ENCODE measurements around the gene PDE3A.
A peak's percentile ranks its signal among the peaks of the same experiment; 100 is the strongest.
"Not testable (repeated sequence)": the region's sequence is repeated elsewhere in the genome, so short reads cannot be mapped to it uniquely, and the experiment has no call there.

PDE3A gene

DNA sequence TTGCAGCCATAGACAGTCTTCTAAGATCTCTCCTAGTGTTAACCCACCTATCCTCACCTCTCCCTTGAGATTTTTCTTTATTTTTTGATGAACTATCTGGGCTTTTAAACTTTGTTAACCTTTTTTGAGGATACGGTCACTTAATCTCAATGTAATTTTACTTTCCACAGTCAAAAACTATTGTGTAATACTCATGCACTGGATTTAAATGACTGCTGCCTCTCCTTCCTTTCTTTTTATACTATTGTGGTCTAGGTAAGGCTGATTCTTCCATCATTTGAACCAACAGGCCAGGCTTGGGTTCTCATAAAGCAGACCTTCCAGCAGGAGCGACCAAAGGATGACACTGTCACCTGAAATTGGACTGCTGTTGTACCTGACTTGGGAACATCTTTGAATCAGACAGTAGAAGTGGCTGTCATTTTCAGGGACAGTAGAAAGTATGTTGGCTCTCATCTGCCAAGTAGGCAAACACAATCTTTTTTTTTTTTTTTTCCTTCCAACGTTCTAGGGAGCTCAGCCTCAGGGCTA lies 689 bp upstream of the PDE3A start:
- peak overlapping the region; percentile 51 for H3K4me3 Mint-ChIP-seq
- no peaks in the 10 kb centered on the region for H3K36me3 Mint-ChIP-seq (ENCODE audit: low read depth)
- no peak overlapping the region for H3K27ac Mint-ChIP-seq
- H3K27me3 Mint-ChIP-seq = peaks cover 50% of the 10 kb centered on the region
- ATAC-seq (no peak), DNase-seq (no peak)
- no peaks in the 10 kb centered on the region for H3K9me3 Mint-ChIP-seq
- H3K4me1 Mint-ChIP-seq = peaks cover 15% of the 10 kb centered on the region

GRCh38 chr12:20368651-20369304 lies 441 bp downstream of the PDE3A start:
- H3K4me3 Mint-ChIP-seq = peak overlapping the region; percentile 70
- no peaks in the 10 kb centered on the region for H3K36me3 Mint-ChIP-seq (ENCODE audit: low read depth)
- no peak overlapping the region for H3K27ac Mint-ChIP-seq
- ATAC-seq (peak; percentile 10), DNase-seq (no peak)
- peaks cover 15% of the 10 kb centered on the region for H3K4me1 Mint-ChIP-seq
- no peaks in the 10 kb centered on the region for H3K9me3 Mint-ChIP-seq
- H3K27me3 Mint-ChIP-seq = peaks cover 51% of the 10 kb centered on the region

- DNase-seq (peak; percentile 4), ATAC-seq (peak; percentile 48)
- peaks cover 15% of the 10 kb centered on the region for H3K4me1 Mint-ChIP-seq
- no peak overlapping the region for H3K27ac Mint-ChIP-seq
- peak overlapping the region; percentile 29 for H3K4me3 Mint-ChIP-seq
- H3K9me3 Mint-ChIP-seq = no peaks in the 10 kb centered on the region
- H3K27me3 Mint-ChIP-seq = peaks cover 53% of the 10 kb centered on the region
- H3K36me3 Mint-ChIP-seq (ENCODE audit: low read depth) = no peaks in the 10 kb centered on the region
Observed at GRCh38 chr12:20369305-20370013, 1.1 kb downstream of the PDE3A start.

GRCh38 chr12:20370014-20370386 lies 1.7 kb downstream of the PDE3A start:
- no peak for ATAC-seq
- Mint-ChIP-seq H3K27me3 (peaks cover 51% of the 10 kb centered on the region), H3K27ac (no peak overlapping the region), H3K4me3 (no peak overlapping the region), H3K36me3 (ENCODE audit: low read depth) (no peaks in the 10 kb centered on the region), H3K9me3 (no peaks in the 10 kb centered on the region), H3K4me1 (peaks cover 15% of the 10 kb centered on the region)
- DNase-seq = no peak

DNA sequence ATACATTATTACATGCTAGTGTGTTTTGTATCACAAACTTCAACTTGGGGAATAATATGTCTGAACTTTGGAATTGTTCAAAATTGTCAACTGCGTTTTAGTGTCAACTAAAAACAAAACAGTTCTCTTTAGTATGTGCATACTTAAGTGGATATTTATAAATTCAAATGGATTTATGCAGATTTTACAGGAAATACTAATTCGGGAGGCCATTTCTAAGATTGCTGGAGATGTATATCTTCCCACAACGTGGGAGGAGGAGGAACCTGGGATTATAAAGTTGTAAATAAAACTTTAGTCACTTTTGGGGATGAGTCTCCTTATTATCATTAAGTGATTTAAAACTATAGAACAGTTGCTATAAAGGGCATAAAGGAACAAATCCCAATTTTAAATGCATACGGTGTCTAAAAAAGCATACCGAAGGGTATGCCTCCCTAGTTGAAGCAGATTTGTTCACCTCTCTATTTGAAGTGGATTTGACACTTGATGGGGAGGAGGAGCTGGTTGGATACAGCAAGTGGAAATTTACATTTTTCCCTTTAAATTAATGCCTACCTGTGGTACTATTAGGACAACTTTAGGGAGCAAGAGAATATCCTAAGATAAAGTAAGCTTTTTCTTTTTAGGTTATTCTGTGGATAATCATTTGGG lies 2.7 kb downstream of the PDE3A start:
- ATAC-seq = no peak
- H3K36me3 Mint-ChIP-seq (ENCODE audit: low read depth) = no peaks in the 10 kb centered on the region
- no peak overlapping the region for H3K27ac Mint-ChIP-seq
- no peaks in the 10 kb centered on the region for H3K9me3 Mint-ChIP-seq
- H3K4me1 Mint-ChIP-seq = peaks cover 15% of the 10 kb centered on the region
- no peak overlapping the region for H3K4me3 Mint-ChIP-seq
- no peak for DNase-seq
- H3K27me3 Mint-ChIP-seq = peaks cover 51% of the 10 kb centered on the region

GRCh38 chr12:20372326-20373096 lies 4.2 kb downstream of the PDE3A start:
- DNase-seq = no peak
- H3K27me3 Mint-ChIP-seq = peaks cover 42% of the 10 kb centered on the region
- no peak overlapping the region for H3K27ac Mint-ChIP-seq
- peaks cover 15% of the 10 kb centered on the region for H3K4me1 Mint-ChIP-seq
- no peaks in the 10 kb centered on the region for H3K36me3 Mint-ChIP-seq (ENCODE audit: low read depth)
- no peak for ATAC-seq
- no peaks in the 10 kb centered on the region for H3K9me3 Mint-ChIP-seq
- H3K4me3 Mint-ChIP-seq = no peak overlapping the region

- no peak overlapping the region for H3K4me3 Mint-ChIP-seq
- H3K27me3 Mint-ChIP-seq = peaks cover 31% of the 10 kb centered on the region
- no peak for ATAC-seq
Observed at GRCh38 chr12:20374795-20375194, 6.5 kb downstream of the PDE3A start.

DNA sequence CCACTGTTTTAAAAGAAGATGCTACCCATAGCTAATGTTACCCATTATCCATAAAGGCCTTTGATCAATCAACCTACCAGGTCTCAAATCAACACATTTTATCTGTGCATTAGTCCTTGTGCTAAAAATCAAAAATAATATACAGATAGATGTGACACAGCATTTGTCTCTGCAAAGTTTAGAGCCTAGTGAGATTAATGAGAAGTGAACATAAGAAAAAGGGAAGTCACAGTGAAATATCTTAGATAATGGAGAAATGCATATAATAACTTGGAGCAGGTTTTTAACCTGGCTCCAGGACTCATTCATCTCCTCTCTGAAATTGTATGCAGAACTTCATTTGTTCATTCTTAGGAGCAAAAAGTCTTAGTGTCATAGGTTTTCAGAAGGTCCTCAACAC lies 7.2 kb downstream of the PDE3A start:
- Mint-ChIP-seq H3K36me3 (ENCODE audit: low read depth) (no peaks in the 10 kb centered on the region), H3K27me3 (peaks cover 23% of the 10 kb centered on the region), H3K27ac (no peak overlapping the region), H3K4me3 (no peak overlapping the region), H3K9me3 (no peaks in the 10 kb centered on the region), H3K4me1 (no peaks in the 10 kb centered on the region)
- ATAC-seq (no peak), DNase-seq (no peak)

More at GRCh38 chr12:20374795-20375194, 6.5 kb downstream of the PDE3A start:
- no peak for DNase-seq
- H3K36me3 Mint-ChIP-seq (ENCODE audit: low read depth) = no peaks in the 10 kb centered on the region
- no peak overlapping the region for H3K27ac Mint-ChIP-seq
- peaks cover 6% of the 10 kb centered on the region for H3K4me1 Mint-ChIP-seq
- H3K9me3 Mint-ChIP-seq = no peaks in the 10 kb centered on the region

DNA sequence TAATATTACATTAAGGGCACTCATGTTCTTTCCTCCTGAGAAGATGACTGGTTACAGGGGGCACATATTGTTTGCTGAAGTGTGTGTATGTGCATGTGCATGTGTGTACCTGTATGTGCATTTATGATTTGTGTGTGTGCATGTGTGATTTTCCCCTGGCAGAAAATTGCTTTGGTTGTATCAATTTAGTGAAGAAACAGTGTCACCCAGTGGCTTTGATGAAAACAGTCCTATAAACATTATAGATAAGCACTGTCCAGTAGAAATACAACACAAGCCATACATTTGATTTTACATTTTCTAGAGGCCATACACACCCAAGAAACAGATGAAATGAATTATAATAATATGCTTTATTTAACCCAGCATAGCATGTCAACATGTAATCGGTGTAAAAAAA lies 8.6 kb downstream of the PDE3A start:
- H3K27me3 Mint-ChIP-seq = peaks cover 11% of the 10 kb centered on the region
- H3K4me3 Mint-ChIP-seq = no peak overlapping the region
- H3K9me3 Mint-ChIP-seq = no peaks in the 10 kb centered on the region
- no peaks in the 10 kb centered on the region for H3K4me1 Mint-ChIP-seq
- no peaks in the 10 kb centered on the region for H3K36me3 Mint-ChIP-seq (ENCODE audit: low read depth)
- DNase-seq = no peak
- no peak overlapping the region for H3K27ac Mint-ChIP-seq
- ATAC-seq = no peak

GRCh38 chr12:20377750-20378149 lies 9.4 kb downstream of the PDE3A start:
- ATAC-seq (no peak), DNase-seq (no peak)
- H3K9me3 Mint-ChIP-seq = no peaks in the 10 kb centered on the region
- H3K27me3 Mint-ChIP-seq = peaks cover 8% of the 10 kb centered on the region
- H3K4me1 Mint-ChIP-seq = no peaks in the 10 kb centered on the region
- H3K36me3 Mint-ChIP-seq (ENCODE audit: low read depth) = no peaks in the 10 kb centered on the region
- H3K4me3 Mint-ChIP-seq = no peak overlapping the region
- no peak overlapping the region for H3K27ac Mint-ChIP-seq

GRCh38 chr12:20382117-20382516 lies 13.8 kb downstream of the PDE3A start:
- Mint-ChIP-seq H3K27ac (no peak overlapping the region), H3K4me3 (no peak overlapping the region), H3K9me3 (peaks cover 4% of the 10 kb centered on the region), H3K36me3 (ENCODE audit: low read depth) (no peaks in the 10 kb centered on the region), H3K4me1 (no peaks in the 10 kb centered on the region), H3K27me3 (peaks cover 5% of the 10 kb centered on the region)
- DNase-seq (no peak), ATAC-seq (no peak)

DNA sequence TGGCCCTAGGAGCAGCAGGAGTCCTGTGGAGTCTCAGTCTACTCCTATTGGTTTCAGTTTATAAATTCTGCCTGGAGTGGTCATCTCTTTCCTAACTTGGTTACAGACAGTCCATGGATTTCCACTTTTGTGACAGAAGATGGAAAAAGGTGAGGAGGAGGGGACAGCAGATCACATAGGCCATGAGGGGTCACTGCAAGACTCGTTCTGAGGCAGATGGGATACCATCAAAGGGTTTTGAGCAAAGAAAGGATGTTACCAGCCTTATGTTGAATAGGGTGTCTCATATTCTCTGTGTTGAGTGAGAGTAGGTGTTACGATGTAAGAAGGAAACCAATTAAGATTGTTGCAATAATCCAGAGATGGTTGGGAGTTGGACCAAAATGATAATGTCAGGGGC lies 15.3 kb downstream of the PDE3A start:
- DNase-seq = no peak
- H3K27ac Mint-ChIP-seq = no peak overlapping the region
- H3K4me3 Mint-ChIP-seq = no peak overlapping the region
- peaks cover 4% of the 10 kb centered on the region for H3K27me3 Mint-ChIP-seq
- no peak for ATAC-seq
- H3K4me1 Mint-ChIP-seq = no peaks in the 10 kb centered on the region
- H3K36me3 Mint-ChIP-seq (ENCODE audit: low read depth) = no peaks in the 10 kb centered on the region
- H3K9me3 Mint-ChIP-seq = peaks cover 4% of the 10 kb centered on the region

DNA sequence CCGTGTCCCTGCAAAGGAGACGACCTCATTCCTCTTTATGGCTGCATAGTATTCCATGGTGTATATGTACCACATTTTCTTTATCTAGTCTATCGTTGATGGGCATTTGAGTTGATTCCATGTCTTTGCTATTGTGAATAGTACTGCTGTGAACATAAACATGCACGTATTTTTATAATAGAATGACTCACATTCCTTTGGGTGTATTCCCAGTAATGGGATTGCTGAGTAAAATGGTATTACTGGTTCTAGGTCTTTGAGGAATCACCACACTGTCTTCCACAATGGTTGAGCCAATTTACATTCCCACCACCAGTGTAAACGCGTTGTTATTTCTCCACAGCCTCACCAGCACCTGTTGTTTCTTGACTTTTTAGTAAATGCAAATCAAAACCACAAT lies 16.5 kb downstream of the PDE3A start:
- DNase-seq; H3K36me3 Mint-ChIP-seq (ENCODE audit: low read depth); H3K4me1 Mint-ChIP-seq; ATAC-seq; H3K9me3 Mint-ChIP-seq; H3K27ac Mint-ChIP-seq; H3K27me3 Mint-ChIP-seq; H3K4me3 Mint-ChIP-seq: not testable (repeated sequence)

- no peaks in the 10 kb centered on the region for H3K36me3 Mint-ChIP-seq (ENCODE audit: low read depth)
- ATAC-seq (no peak), DNase-seq (no peak)
- H3K9me3 Mint-ChIP-seq = peaks cover 4% of the 10 kb centered on the region
- H3K27ac Mint-ChIP-seq = no peak overlapping the region
- no peak overlapping the region for H3K4me3 Mint-ChIP-seq
- no peaks in the 10 kb centered on the region for H3K27me3 Mint-ChIP-seq
- no peaks in the 10 kb centered on the region for H3K4me1 Mint-ChIP-seq
Observed at GRCh38 chr12:20390846-20391245, 22.5 kb downstream of the PDE3A start.

Measured in activated naive CD8-positive, alpha-beta T cell treated with anti-CD3 and anti-CD28 coated beads, Interleukin-2, amount 50 U/mL, for 24 hours (primary cell).